ENCODE results near the gene TCAIM. TPM values are rescaled to one million over a fixed set of nuclear protein-coding genes. Genes with fewer than 3 reads are reported as not detected.

The TCAIM gene
- total and polyA plus RNA-seq, 2 of the 4 experiments (the other 2 are of a cell fraction), result 11.0 to 21.5 TPM

- H4K8ac ChIP-seq (ENCODE audit: low read depth in 2 of 2, low read length in 2 of 2), result no peak overlapping the region
- DNase-seq (no peak), ATAC-seq (ENCODE audit: low read depth) (no peak)
- H2AFZ ChIP-seq (replicated peaks; ENCODE audit: low read length, poor library complexity), result no peak overlapping the region
- no TSS peak for BruUV-seq (replicated peaks)
- no peaks in the 10 kb centered on the region for H3K4me1 ChIP-seq (ENCODE audit: control insufficient read depth, insufficient read depth, low read length)
- H3K56ac ChIP-seq (ENCODE audit: extremely low read depth, insufficient read depth, low read length), result no peak overlapping the region
- no peak overlapping the region for H3K14ac ChIP-seq (replicated peaks; ENCODE audit: low read depth, low read length)
- H2AK9ac ChIP-seq (replicated peaks; ENCODE audit: low read depth, low read length, poor library complexity), result no peak overlapping the region
- no peak overlapping the region for H2BK5ac ChIP-seq (ENCODE audit: low read depth, low read length, poor library complexity, severe bottlenecking)
- no peak overlapping the region for H2BK120ac ChIP-seq (ENCODE audit: low read depth, low read length)
- no peak overlapping the region for H3K4me2 ChIP-seq (ENCODE audit: low read depth, low read length)
- TF ChIP-seq FOS (IDR thresholded peaks at IDR 0.05; ENCODE audit: low read depth, low read length) (no peak), POLR2A (IDR thresholded peaks at IDR 0.05; ENCODE audit: low read depth, low read length) (no peak)
- H2BK15ac ChIP-seq (ENCODE audit: low read depth, low read length), result no peak overlapping the region
- H3K27ac ChIP-seq (ENCODE audit: insufficient read depth, low read length), result no peak overlapping the region
- H2AK5ac ChIP-seq (ENCODE audit: low read depth, low read length), result no peak overlapping the region
- H4K91ac ChIP-seq (ENCODE audit: insufficient read depth, low read depth, low read length), result no peak overlapping the region
- no peaks in the 10 kb centered on the region for H3K9me1 ChIP-seq (ENCODE audit: insufficient read depth, low read length)
- H3K79me1 ChIP-seq (ENCODE audit: low read depth in 1 of 2, low read length in 2 of 2), result no peaks in the 10 kb centered on the region
- H4K5ac ChIP-seq (ENCODE audit: low read depth, low read length), result no peak overlapping the region
- no peak overlapping the region for H3K4me3 ChIP-seq (ENCODE audit: insufficient read depth, low read depth, low read length)
- in situ Hi-C loops (cut with MboI; ENCODE audit: low sequenced_read_pairs), result no loop called here
- POLR2A ChIA-PET (ENCODE audit: unreplicated experiment), result no interaction called here
- intact Hi-C loops (cut with micrococcal nuclease), result no loop called here
- no peaks in the 10 kb centered on the region for H4K20me1 ChIP-seq (ENCODE audit: insufficient read depth, low read length)
- H3K9me3 ChIP-seq (ENCODE audit: control insufficient read depth, insufficient read depth, low read length), result no peaks in the 10 kb centered on the region
- no peak overlapping the region for H2BK20ac ChIP-seq (ENCODE audit: low read depth, low read length)
- CTCF ChIA-PET, result no interaction called here
- H3K9ac ChIP-seq (ENCODE audit: low read depth, low read length), result no peak overlapping the region
- H3K27me3 ChIP-seq (ENCODE audit: control insufficient read depth, insufficient read depth, low read length), result peaks cover 6% of the 10 kb centered on the region
- no peaks in the 10 kb centered on the region for H3K36me3 ChIP-seq (ENCODE audit: control insufficient read depth, insufficient read depth, low read length)
- dilution Hi-C loops (cut with HindIII; ENCODE audit: low sequenced_read_pairs, unreplicated experiment), result no loop called here
- no peak overlapping the region for H3K23ac ChIP-seq (ENCODE audit: low read depth, low read length)
- 81% methylated on average over 4 of the region's 14 CpGs; no CpG with 5 or more reads in 1 of the 2 experiments for WGBS, 2 experiments (ENCODE audit: extremely low coverage in 2 of 2, insufficient read length in 1 of 2)
- no peak overlapping the region for H3K4ac ChIP-seq (ENCODE audit: low read depth, low read length)
- no peak overlapping the region for H3K18ac ChIP-seq (ENCODE audit: low read depth, low read length)
Measured at GRCh38 chr3:44419923-44420650, 81.5 kb downstream of the TCAIM start.
